SH-SY5Y (cell line): ENCODE results near the gene PSD4.

Experiments
- GATA2 ChIP-seq: IDR thresholded peaks from 2 replicates; pipeline ENCODE4 v1.6.1; 2011; ENCODE audit warnings: mild to moderate bottlenecking, low read depth, low read length
- GATA3 ChIP-seq: IDR thresholded peaks from 2 replicates; pipeline ENCODE4 v1.6.1; 2011; ENCODE audit warnings: low read depth, mild to moderate bottlenecking, low read length, moderate library complexity

- TF ChIP-seq GATA2 (no peak), GATA3 (no peak)
Observed at GRCh38 chr2:113167962-113168340, 5.8 kb upstream of the PSD4 start.
